ENCODE results near the gene DLG2. TPM values are rescaled to one million over a fixed set of nuclear protein-coding genes. Genes with fewer than 3 reads are reported as not detected.

Gene DLG2
- total RNA-seq, 4 donors from 2014 or later: 11.0 to 34.2 (median 19.8) TPM

DNA sequence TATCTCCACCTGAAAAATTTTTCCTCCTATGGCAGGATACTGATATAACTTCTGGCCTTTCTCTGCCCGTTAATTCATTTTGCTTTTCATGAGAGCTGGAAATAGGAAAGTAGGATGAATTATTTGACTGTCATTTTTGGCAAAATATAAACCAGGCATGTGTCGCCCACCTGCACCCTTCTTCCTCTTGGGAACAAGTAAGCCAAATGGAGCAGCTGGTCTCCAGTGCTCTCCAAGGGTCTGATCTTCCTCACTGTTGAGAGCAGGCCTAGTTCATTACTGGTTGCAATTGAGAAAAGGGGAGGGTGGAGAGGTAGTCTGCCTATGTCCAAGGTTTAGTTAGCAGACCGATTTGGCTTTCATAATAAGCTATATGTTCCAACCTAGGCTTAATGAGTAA, 582.2 kb downstream of the DLG2 start:
- Histone ChIP-seq H3K9me3 (no peaks in the 10 kb centered on the region), H3K4me3 (no peak overlapping the region), H3K36me3 (no peaks in the 10 kb centered on the region), H3K4me1 (no peaks in the 10 kb centered on the region), H3K27ac (no peak overlapping the region), H3K27me3 (no peaks in the 10 kb centered on the region)
- ATAC-seq: no peak
- WGBS, 2 donors (ENCODE audit: low coverage in 1 of 2): 83 to 91% methylated on average over 2 to 3 of the region's 3 CpGs
- no peak for TF ChIP-seq EP300 (IDR thresholded peaks at IDR 0.05)
- no peak for TF ChIP-seq POLR2AphosphoS5 (IDR thresholded peaks at IDR 0.05)
- TF ChIP-seq, protein P1, sequence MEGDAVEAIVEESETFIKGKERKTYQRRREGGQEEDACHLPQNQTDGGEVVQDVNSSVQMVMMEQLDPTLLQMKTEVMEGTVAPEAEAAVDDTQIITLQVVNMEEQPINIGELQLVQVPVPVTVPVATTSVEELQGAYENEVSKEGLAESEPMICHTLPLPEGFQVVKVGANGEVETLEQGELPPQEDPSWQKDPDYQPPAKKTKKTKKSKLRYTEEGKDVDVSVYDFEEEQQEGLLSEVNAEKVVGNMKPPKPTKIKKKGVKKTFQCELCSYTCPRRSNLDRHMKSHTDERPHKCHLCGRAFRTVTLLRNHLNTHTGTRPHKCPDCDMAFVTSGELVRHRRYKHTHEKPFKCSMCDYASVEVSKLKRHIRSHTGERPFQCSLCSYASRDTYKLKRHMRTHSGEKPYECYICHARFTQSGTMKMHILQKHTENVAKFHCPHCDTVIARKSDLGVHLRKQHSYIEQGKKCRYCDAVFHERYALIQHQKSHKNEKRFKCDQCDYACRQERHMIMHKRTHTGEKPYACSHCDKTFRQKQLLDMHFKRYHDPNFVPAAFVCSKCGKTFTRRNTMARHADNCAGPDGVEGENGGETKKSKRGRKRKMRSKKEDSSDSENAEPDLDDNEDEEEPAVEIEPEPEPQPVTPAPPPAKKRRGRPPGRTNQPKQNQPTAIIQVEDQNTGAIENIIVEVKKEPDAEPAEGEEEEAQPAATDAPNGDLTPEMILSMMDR (IDR thresholded peaks at IDR 0.05): no peak
- no peak for TF ChIP-seq POLR2A (IDR thresholded peaks at IDR 0.05)

DNA sequence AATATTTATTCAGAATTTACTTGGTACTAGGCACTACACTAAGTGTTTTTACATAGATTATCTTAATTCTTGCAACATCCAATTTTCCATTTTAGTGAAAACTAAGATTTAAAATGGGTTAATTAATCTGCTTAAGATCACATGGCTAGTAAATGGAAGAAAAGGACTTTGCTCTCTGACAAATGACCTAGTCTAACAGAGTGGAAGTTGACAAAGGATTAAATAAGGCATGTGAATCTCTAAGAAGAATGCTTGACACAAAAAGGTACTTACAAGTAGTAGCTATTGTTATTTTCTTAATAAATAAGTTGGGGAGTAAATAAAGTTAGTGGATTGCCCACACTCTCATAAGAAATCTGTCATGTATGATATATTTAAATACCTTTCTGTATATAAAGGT, 584.8 kb downstream of the DLG2 start:
- TF ChIP-seq EP300 (IDR thresholded peaks at IDR 0.05) (no peak), POLR2AphosphoS5 (IDR thresholded peaks at IDR 0.05) (no peak), POLR2A (IDR thresholded peaks at IDR 0.05) (no peak)
- TF ChIP-seq, protein P1 (IDR thresholded peaks at IDR 0.05): no peak
- H3K27ac ChIP-seq: no peak overlapping the region
- no peaks in the 10 kb centered on the region for H3K27me3 ChIP-seq
- no peak for ATAC-seq
- no peaks in the 10 kb centered on the region for H3K9me3 ChIP-seq
- H3K36me3 ChIP-seq: no peaks in the 10 kb centered on the region
- H3K4me3 ChIP-seq: no peak overlapping the region
- H3K4me1 ChIP-seq: no peaks in the 10 kb centered on the region

DNA sequence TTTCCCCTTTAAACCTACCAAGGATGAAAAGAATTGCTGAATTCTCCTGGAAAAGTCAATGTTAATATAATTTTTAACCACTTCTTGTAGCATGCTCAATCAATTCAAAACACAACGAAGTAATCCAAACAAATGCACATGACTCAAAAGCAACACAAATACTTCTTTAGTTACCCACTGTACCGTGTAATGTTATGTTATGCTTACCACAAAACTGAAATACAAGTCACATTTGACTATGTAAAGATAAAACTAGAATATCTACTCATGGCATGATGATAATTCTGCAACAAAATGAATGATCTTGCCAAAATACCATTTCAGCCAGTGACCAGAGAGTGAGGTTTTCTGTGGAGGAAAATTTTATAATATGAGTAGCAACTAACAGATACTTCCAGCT, 587.0 kb downstream of the DLG2 start:
- no peak overlapping the region for H3K27ac ChIP-seq

DNA sequence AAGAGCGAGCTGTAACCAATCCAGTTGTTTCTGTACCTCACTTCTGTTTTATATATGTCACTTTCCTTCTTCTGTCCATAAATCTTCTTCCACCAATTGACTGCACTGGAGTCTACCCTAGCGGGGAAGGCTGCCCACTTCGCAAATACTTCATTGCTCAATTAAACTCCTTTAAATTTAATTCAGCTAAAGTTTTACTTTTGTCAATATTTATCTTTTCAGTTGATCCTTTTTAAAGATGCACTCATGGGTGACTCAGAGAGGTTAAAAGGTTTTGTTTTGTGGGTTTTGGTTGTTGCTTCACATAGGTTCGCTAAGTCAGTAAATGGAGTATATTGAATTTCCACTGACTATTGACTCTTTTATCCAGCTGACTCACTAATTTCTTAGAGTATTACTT, 597.2 kb downstream of the DLG2 start:
- Histone ChIP-seq H3K4me3 (no peak overlapping the region), H3K9me3 (no peaks in the 10 kb centered on the region), H3K27me3 (no peaks in the 10 kb centered on the region), H3K4me1 (no peaks in the 10 kb centered on the region), H3K36me3 (no peaks in the 10 kb centered on the region), H3K27ac (no peak overlapping the region)
- WGBS, 2 donors (ENCODE audit: low coverage in 1 of 2): 72 to 95% methylated on average over 3 to 4 of the region's 4 CpGs
- no peak for ATAC-seq
- TF ChIP-seq POLR2AphosphoS5 (IDR thresholded peaks at IDR 0.05) (no peak), EP300 (IDR thresholded peaks at IDR 0.05) (no peak), POLR2A (IDR thresholded peaks at IDR 0.05) (no peak)
- TF ChIP-seq, protein P1 (IDR thresholded peaks at IDR 0.05): no peak

More for the DNA sequence above, 587.0 kb downstream of the DLG2 start:
- TF ChIP-seq POLR2AphosphoS5 (IDR thresholded peaks at IDR 0.05): no peak
- no peak for TF ChIP-seq POLR2A (IDR thresholded peaks at IDR 0.05)
- TF ChIP-seq, protein P1 (IDR thresholded peaks at IDR 0.05): no peak
- TF ChIP-seq EP300 (IDR thresholded peaks at IDR 0.05): no peak
- no peak overlapping the region for H3K4me3 ChIP-seq
- H3K36me3 ChIP-seq: no peaks in the 10 kb centered on the region
- no peaks in the 10 kb centered on the region for H3K9me3 ChIP-seq
- 61 to 65% methylated on average over 2 of the region's 2 CpGs for WGBS, 2 donors (ENCODE audit: low coverage in 1 of 2)
- H3K4me1 ChIP-seq: no peaks in the 10 kb centered on the region
- ATAC-seq: no peak
- no peaks in the 10 kb centered on the region for H3K27me3 ChIP-seq

DNA sequence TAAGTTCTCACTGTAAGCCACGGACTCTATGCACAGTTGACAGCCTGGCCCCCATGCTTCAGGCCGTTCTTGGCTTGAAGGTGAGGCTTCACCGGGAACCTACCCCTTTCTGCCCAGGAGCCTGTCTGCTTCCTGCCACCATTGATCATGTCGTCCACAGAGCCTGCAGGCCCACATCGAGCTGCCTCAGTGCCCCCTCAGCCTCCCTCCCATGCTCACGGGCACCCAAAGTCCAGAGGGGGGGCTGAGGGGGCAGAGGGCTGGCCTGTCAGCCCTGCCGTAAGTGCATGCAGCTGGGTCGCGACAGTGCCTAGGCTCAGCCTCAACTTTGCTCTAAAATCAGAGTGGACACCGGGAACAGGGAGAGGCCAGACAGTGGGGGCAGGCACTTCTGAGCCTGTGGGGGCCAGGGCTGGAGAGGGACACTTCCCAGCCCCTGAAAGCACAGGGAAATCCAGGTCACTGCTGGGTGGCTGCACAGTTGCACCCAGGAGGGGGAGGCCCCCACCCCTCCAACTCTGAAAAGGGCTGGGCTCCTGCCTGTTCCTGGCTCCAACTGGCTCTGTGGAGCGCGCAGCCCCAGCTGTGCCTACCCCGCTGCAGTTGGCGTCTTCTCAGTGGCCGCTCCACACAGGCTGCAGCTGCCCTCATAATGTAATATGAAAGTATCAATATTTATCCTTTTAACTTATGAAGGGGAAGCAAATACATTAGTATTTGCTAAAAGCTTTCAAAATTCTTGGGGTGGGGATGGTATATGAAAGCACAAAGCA, 598.6 kb downstream of the DLG2 start:
- Histone ChIP-seq H3K27ac (no peak overlapping the region), H3K4me3 (no peak overlapping the region), H3K36me3 (no peaks in the 10 kb centered on the region), H3K27me3 (no peaks in the 10 kb centered on the region), H3K4me1 (no peaks in the 10 kb centered on the region), H3K9me3 (no peaks in the 10 kb centered on the region)
- TF ChIP-seq EP300 (IDR thresholded peaks at IDR 0.05) (no peak), POLR2AphosphoS5 (IDR thresholded peaks at IDR 0.05) (no peak), POLR2A (IDR thresholded peaks at IDR 0.05) (no peak)
- TF ChIP-seq, protein P1 (IDR thresholded peaks at IDR 0.05): no peak
- whole genome bisulfite sequencing, 2 donors (ENCODE audit: low coverage in 1 of 2): 98% methylated on average over 7 of the region's 15 CpGs; no CpG with 5 or more reads in 1 of the 2 donors
- no peak for ATAC-seq
